ENCODE results near the gene TBKBP1.

- TF ChIP-seq EZH2 (IDR thresholded peaks at IDR 0.05; ENCODE audit: low read depth) (no peak), CTCF (conservative IDR thresholded peaks at IDR 0.05) (peak; percentile 45; the same call in 1 of the 2 replicates)
Measured at GRCh38 chr17:47733047-47733673, 39.2 kb downstream of the TBKBP1 start, which contains the start of gene TBX21.

Data from PC-9 (cell line).